Neural progenitor cell (in vitro differentiated cells): ENCODE data around the gene CFAP20.

Experiments used
- CTCF ChIP-seq: fragments of 200-600 bp; sonication (generic); IDR thresholded peaks from 2 replicates; pipeline ENCODE4 v1.5.1; 2017; ENCODE audit warnings: antibody characterized with exemption, mild to moderate bottlenecking
- EZH2 ChIP-seq: fragments of 200-600 bp; sonication (generic); IDR thresholded peaks from 2 replicates; pipeline ENCODE4 v1.6.1; 2017; ENCODE audit warnings: antibody characterized with exemption, mild to moderate bottlenecking, moderate library complexity
- EZH2phosphoT487 ChIP-seq: fragments of 200-600 bp; sonication (generic); IDR thresholded peaks from 2 replicates; pipeline ENCODE4 v1.6.1; 2017; ENCODE audit warnings: antibody characterized with exemption

GRCh38 chr16:58082381-58082780 lies 46.8 kb downstream of the CFAP20 start:
- TF ChIP-seq CTCF (no peak), EZH2 (no peak), EZH2phosphoT487 (no peak)
